ENCODE measurements around the gene ADAMTS18.

ADAMTS18 gene

GRCh38 chr16:77323695-77324094 lies 111.1 kb downstream of the ADAMTS18 start:
- Histone ChIP-seq H3K4me2 (ENCODE audit: low read length) (no peak overlapping the region), H3K9ac (ENCODE audit: low read depth, low read length) (no peak overlapping the region), H3K4me1 (ENCODE audit: control insufficient read depth, insufficient read depth, low read length) (no peaks in the 10 kb centered on the region), H3K4me3 (ENCODE audit: low read length) (no peak overlapping the region), H3K36me3 (ENCODE audit: insufficient read depth, low read length) (no peaks in the 10 kb centered on the region), H3K27me3 (ENCODE audit: control insufficient read depth, insufficient read depth, low read length) (no peaks in the 10 kb centered on the region), H3K9me3 (replicated peaks; ENCODE audit: low read length) (no peaks in the 10 kb centered on the region)

- Histone ChIP-seq H3K9me3 (replicated peaks; ENCODE audit: low read length) (no peaks in the 10 kb centered on the region), H3K36me3 (ENCODE audit: insufficient read depth, low read length) (no peaks in the 10 kb centered on the region), H3K4me1 (ENCODE audit: control insufficient read depth, insufficient read depth, low read length) (no peaks in the 10 kb centered on the region), H3K4me3 (ENCODE audit: low read length) (no peak overlapping the region), H3K4me2 (ENCODE audit: low read length) (no peak overlapping the region), H3K9ac (ENCODE audit: low read depth, low read length) (no peak overlapping the region), H3K27me3 (ENCODE audit: control insufficient read depth, insufficient read depth, low read length) (no peaks in the 10 kb centered on the region)
Observed at GRCh38 chr16:77322757-77323156, 112.1 kb downstream of the ADAMTS18 start.

- Histone ChIP-seq H3K9ac (ENCODE audit: low read depth, low read length) (no peak overlapping the region), H3K36me3 (ENCODE audit: insufficient read depth, low read length) (no peaks in the 10 kb centered on the region), H3K4me3 (ENCODE audit: low read length) (no peak overlapping the region), H3K9me3 (replicated peaks; ENCODE audit: low read length) (no peaks in the 10 kb centered on the region), H3K4me2 (ENCODE audit: low read length) (no peak overlapping the region), H3K27me3 (ENCODE audit: control insufficient read depth, insufficient read depth, low read length) (no peaks in the 10 kb centered on the region), H3K4me1 (ENCODE audit: control insufficient read depth, insufficient read depth, low read length) (no peaks in the 10 kb centered on the region)
Observed at GRCh38 chr16:77317059-77317458, 117.8 kb downstream of the ADAMTS18 start.

- Histone ChIP-seq H3K9ac (ENCODE audit: low read depth, low read length) (no peak overlapping the region), H3K4me1 (ENCODE audit: control insufficient read depth, insufficient read depth, low read length) (peaks cover 23% of the 10 kb centered on the region), H3K4me2 (ENCODE audit: low read length) (no peak overlapping the region), H3K27me3 (ENCODE audit: control insufficient read depth, insufficient read depth, low read length) (no peaks in the 10 kb centered on the region), H3K4me3 (ENCODE audit: low read length) (no peak overlapping the region), H3K36me3 (ENCODE audit: insufficient read depth, low read length) (no peaks in the 10 kb centered on the region), H3K9me3 (replicated peaks; ENCODE audit: low read length) (no peaks in the 10 kb centered on the region)
Observed at GRCh38 chr16:77310877-77311276, 124.0 kb downstream of the ADAMTS18 start.

- H3K27me3 ChIP-seq (ENCODE audit: control insufficient read depth, insufficient read depth, low read length) = no peaks in the 10 kb centered on the region
- no peak overlapping the region for H3K4me2 ChIP-seq (ENCODE audit: low read length)
- no peaks in the 10 kb centered on the region for H3K36me3 ChIP-seq (ENCODE audit: insufficient read depth, low read length)
- H3K9ac ChIP-seq (ENCODE audit: low read depth, low read length) = no peak overlapping the region
- H3K4me3 ChIP-seq (ENCODE audit: low read length) = no peak overlapping the region
- H3K4me1 ChIP-seq (ENCODE audit: control insufficient read depth, insufficient read depth, low read length) = peaks cover 23% of the 10 kb centered on the region
- H3K9me3 ChIP-seq (replicated peaks; ENCODE audit: low read length) = no peaks in the 10 kb centered on the region
Observed at GRCh38 chr16:77308163-77308561, 126.7 kb downstream of the ADAMTS18 start.

- Histone ChIP-seq H3K9me3 (replicated peaks; ENCODE audit: low read length) (no peaks in the 10 kb centered on the region), H3K4me1 (ENCODE audit: control insufficient read depth, insufficient read depth, low read length) (peaks cover 23% of the 10 kb centered on the region), H3K36me3 (ENCODE audit: insufficient read depth, low read length) (no peaks in the 10 kb centered on the region), H3K4me2 (ENCODE audit: low read length) (no peak overlapping the region), H3K4me3 (ENCODE audit: low read length) (no peak overlapping the region), H3K27me3 (ENCODE audit: control insufficient read depth, insufficient read depth, low read length) (no peaks in the 10 kb centered on the region), H3K9ac (ENCODE audit: low read depth, low read length) (no peak overlapping the region)
Observed at GRCh38 chr16:77307426-77308162, 127.2 kb downstream of the ADAMTS18 start.

GRCh38 chr16:77306075-77306474 lies 128.8 kb downstream of the ADAMTS18 start:
- H3K9ac ChIP-seq (ENCODE audit: low read depth, low read length) = no peak overlapping the region
- H3K4me1 ChIP-seq (ENCODE audit: control insufficient read depth, insufficient read depth, low read length) = peaks cover 36% of the 10 kb centered on the region
- no peaks in the 10 kb centered on the region for H3K27me3 ChIP-seq (ENCODE audit: control insufficient read depth, insufficient read depth, low read length)
- H3K4me3 ChIP-seq (ENCODE audit: low read length) = no peak overlapping the region
- H3K36me3 ChIP-seq (ENCODE audit: insufficient read depth, low read length) = no peaks in the 10 kb centered on the region
- H3K9me3 ChIP-seq (replicated peaks; ENCODE audit: low read length) = no peaks in the 10 kb centered on the region
- H3K4me2 ChIP-seq (ENCODE audit: low read length) = no peak overlapping the region

GRCh38 chr16:77304877-77305276 lies 130.0 kb downstream of the ADAMTS18 start:
- H3K36me3 ChIP-seq (ENCODE audit: insufficient read depth, low read length) = no peaks in the 10 kb centered on the region
- H3K4me3 ChIP-seq (ENCODE audit: low read length) = no peak overlapping the region
- peaks cover 45% of the 10 kb centered on the region for H3K4me1 ChIP-seq (ENCODE audit: control insufficient read depth, insufficient read depth, low read length)
- no peaks in the 10 kb centered on the region for H3K9me3 ChIP-seq (replicated peaks; ENCODE audit: low read length)
- H3K9ac ChIP-seq (ENCODE audit: low read depth, low read length) = no peak overlapping the region
- H3K4me2 ChIP-seq (ENCODE audit: low read length) = no peak overlapping the region
- H3K27me3 ChIP-seq (ENCODE audit: control insufficient read depth, insufficient read depth, low read length) = no peaks in the 10 kb centered on the region

- H3K4me3 ChIP-seq (ENCODE audit: low read length) = no peak overlapping the region
- H3K27me3 ChIP-seq (ENCODE audit: control insufficient read depth, insufficient read depth, low read length) = no peaks in the 10 kb centered on the region
- H3K36me3 ChIP-seq (ENCODE audit: insufficient read depth, low read length) = no peaks in the 10 kb centered on the region
- H3K9me3 ChIP-seq (replicated peaks; ENCODE audit: low read length) = no peaks in the 10 kb centered on the region
- no peak overlapping the region for H3K4me2 ChIP-seq (ENCODE audit: low read length)
- H3K9ac ChIP-seq (ENCODE audit: low read depth, low read length) = no peak overlapping the region
- H3K4me1 ChIP-seq (ENCODE audit: control insufficient read depth, insufficient read depth, low read length) = peaks cover 47% of the 10 kb centered on the region
Observed at GRCh38 chr16:77304134-77304533, 130.7 kb downstream of the ADAMTS18 start.

GRCh38 chr16:77302674-77303073 lies 132.2 kb downstream of the ADAMTS18 start:
- Histone ChIP-seq H3K4me1 (ENCODE audit: control insufficient read depth, insufficient read depth, low read length) (peaks cover 47% of the 10 kb centered on the region), H3K9me3 (replicated peaks; ENCODE audit: low read length) (no peaks in the 10 kb centered on the region), H3K36me3 (ENCODE audit: insufficient read depth, low read length) (no peaks in the 10 kb centered on the region), H3K4me2 (ENCODE audit: low read length) (no peak overlapping the region), H3K4me3 (ENCODE audit: low read length) (no peak overlapping the region), H3K27me3 (ENCODE audit: control insufficient read depth, insufficient read depth, low read length) (no peaks in the 10 kb centered on the region), H3K9ac (ENCODE audit: low read depth, low read length) (no peak overlapping the region)

GRCh38 chr16:77302249-77302648 lies 132.6 kb downstream of the ADAMTS18 start:
- H3K36me3 ChIP-seq (ENCODE audit: insufficient read depth, low read length) = no peaks in the 10 kb centered on the region
- no peak overlapping the region for H3K4me3 ChIP-seq (ENCODE audit: low read length)
- no peak overlapping the region for H3K9ac ChIP-seq (ENCODE audit: low read depth, low read length)
- H3K27me3 ChIP-seq (ENCODE audit: control insufficient read depth, insufficient read depth, low read length) = no peaks in the 10 kb centered on the region
- no peaks in the 10 kb centered on the region for H3K9me3 ChIP-seq (replicated peaks; ENCODE audit: low read length)
- H3K4me1 ChIP-seq (ENCODE audit: control insufficient read depth, insufficient read depth, low read length) = peaks cover 45% of the 10 kb centered on the region
- H3K4me2 ChIP-seq (ENCODE audit: low read length) = no peak overlapping the region

- H3K9me3 ChIP-seq (replicated peaks; ENCODE audit: low read length) = no peaks in the 10 kb centered on the region
- H3K4me2 ChIP-seq (ENCODE audit: low read length) = no peak overlapping the region
- no peaks in the 10 kb centered on the region for H3K27me3 ChIP-seq (ENCODE audit: control insufficient read depth, insufficient read depth, low read length)
- H3K36me3 ChIP-seq (ENCODE audit: insufficient read depth, low read length) = no peaks in the 10 kb centered on the region
- no peak overlapping the region for H3K4me3 ChIP-seq (ENCODE audit: low read length)
- no peak overlapping the region for H3K9ac ChIP-seq (ENCODE audit: low read depth, low read length)
- peaks cover 45% of the 10 kb centered on the region for H3K4me1 ChIP-seq (ENCODE audit: control insufficient read depth, insufficient read depth, low read length)
Observed at GRCh38 chr16:77300256-77300655, 134.6 kb downstream of the ADAMTS18 start.
